HepG2 (cell line): Measurements from ENCODE around the gene FBXW2. TPM values are rescaled to one million over a fixed set of nuclear protein-coding genes. Genes with fewer than 3 reads are reported as not detected.

ENCODE experiments used
- KDM3A ChIP-seq: IDR thresholded peaks from 2 replicates; pipeline ENCODE4 v1.6.1; 2018; ENCODE audit warnings: low read depth, missing compliant biosample characterization
- KDM5B ChIP-seq: sonication (generic); formaldehyde crosslinking; IDR thresholded peaks from 2 replicates; pipeline ENCODE4 v1.4.0; 2020; ENCODE audit warnings: missing genetic modification reagents, mild to moderate bottlenecking, borderline replicate concordance
- NFKB2 ChIP-seq: sonication (generic); formaldehyde crosslinking; IDR thresholded peaks from 2 replicates; pipeline ENCODE4 v1.4.0; 2020; ENCODE audit warnings: missing genetic modification reagents, borderline replicate concordance
- NR2F6 ChIP-seq, 2 experiments: IDR thresholded peaks; 2 replicates each; pipeline ENCODE4 v1.6.1; 2016; ENCODE audit warnings: antibody characterized with exemption in 1 of 2, mild to moderate bottlenecking in 1 of 2
- PTBP1 ChIP-seq: fragments of 200-400 bp; formaldehyde crosslinking; IDR thresholded peaks from 2 replicates; pipeline ENCODE4 v1.6.1; 2018; ENCODE audit warnings: low read length, low read depth; ENCODE audit not compliant: poor library complexity, severe bottlenecking
- REPIN1 ChIP-seq: sonication (generic); formaldehyde crosslinking; IDR thresholded peaks from 2 replicates; pipeline ENCODE4 v1.8.0; 2022; ENCODE audit warnings: missing genetic modification reagents, low read depth, mild to moderate bottlenecking, borderline replicate concordance
- SMC3 ChIP-seq: IDR thresholded peaks from 2 replicates; pipeline ENCODE4 v1.6.1; 2011; ENCODE audit warnings: low read length, improper control_type of control experiment
- SOX13 ChIP-seq, 3 experiments: fragments of 450-650 bp in 1 of 3; sonication (generic) in 1 of 3; formaldehyde crosslinking in 1 of 3; IDR thresholded peaks in 2 of 3; conservative IDR thresholded peaks in 1 of 3; 2 replicates each; pipeline versions ENCODE4 v1.5.0 to v1.6.1; 2016 to 2020; ENCODE audit warnings: antibody characterized with exemption in 1 of 3, mild to moderate bottlenecking in 1 of 3, missing compliant biosample characterization in 1 of 3, missing genetic modification reagents in 1 of 3, moderate library complexity in 1 of 3
- SP4 ChIP-seq: sonication (generic); formaldehyde crosslinking; IDR thresholded peaks from 2 replicates; pipeline ENCODE4 v1.8.1; 2023; ENCODE audit warnings: mild to moderate bottlenecking, missing genetic modification reagents
- TEAD2 ChIP-seq: sonication (generic); formaldehyde crosslinking; IDR thresholded peaks from 2 replicates; pipeline ENCODE4 v1.9.0; 2021; ENCODE audit warnings: missing genetic modification reagents
- ZKSCAN8 ChIP-seq: IDR thresholded peaks from 2 replicates; pipeline ENCODE4 v1.6.1; 2016; ENCODE audit warnings: borderline replicate concordance, missing genetic modification reagents, missing compliant biosample characterization
- ZNF12 ChIP-seq: sonication (generic); formaldehyde crosslinking; IDR thresholded peaks from 2 replicates; pipeline ENCODE4 v1.5.0; 2020; ENCODE audit warnings: missing genetic modification reagents
- ZNF18 ChIP-seq: sonication (generic); formaldehyde crosslinking; IDR thresholded peaks from 2 replicates; pipeline ENCODE4 v1.8.0; 2022; ENCODE audit warnings: mild to moderate bottlenecking, missing genetic modification reagents; ENCODE audit not compliant: insufficient replicate concordance
- ZNF282 ChIP-seq: fragments of 450-650 bp; IDR thresholded peaks from 2 replicates; pipeline ENCODE4 v1.6.1; 2018; ENCODE audit not compliant: partially characterized antibody
- ZNF431 ChIP-seq: sonication (generic); formaldehyde crosslinking; IDR thresholded peaks from 2 replicates; pipeline ENCODE4 v1.9.0; 2022; ENCODE audit warnings: missing genetic modification reagents, low read depth, mild to moderate bottlenecking, borderline replicate concordance
- ZNF496 ChIP-seq: sonication (generic); formaldehyde crosslinking; IDR thresholded peaks from 2 replicates; pipeline ENCODE4 v1.8.1; 2023; ENCODE audit warnings: mild to moderate bottlenecking, moderate library complexity, missing genetic modification reagents; ENCODE audit not compliant: insufficient replicate concordance
- ZNF775 ChIP-seq: sonication (generic); formaldehyde crosslinking; IDR thresholded peaks from 2 replicates; pipeline ENCODE4 v1.4.0; 2020; ENCODE audit warnings: missing genetic modification reagents, mild to moderate bottlenecking, moderate library complexity, borderline replicate concordance
- ZSCAN31 ChIP-seq: sonication (generic); formaldehyde crosslinking; IDR thresholded peaks from 2 replicates; pipeline ENCODE4 v1.5.0; 2020; ENCODE audit warnings: low read depth, mild to moderate bottlenecking, missing genetic modification reagents
- polyA plus RNA-seq, 8 experiments: library from polyadenylated mRNA; depleted of rRNA in 3 of 8; stranded (reverse) in 7 of 8; unstranded in 1 of 8; fragments of >200 nt; fragmentation: Illumina TruSeq in 4 of 8; extraction: Trizol in 4 of 8; gene quantifications; 2 replicates each; pipeline versions ENCODE4 v1.2.1 to v1.2.3, GENCODE V29; 2011 to 2016; ENCODE audit warnings: low read depth in 4 of 8, missing spikeins in 1 of 8, mixed read lengths in 1 of 8; ENCODE audit not compliant: insufficient read depth in 1 of 8
- total RNA-seq, 5 experiments: library from RNA; depleted of rRNA; stranded (reverse); fragments of >200 nt; fragmentation: Illumina TruSeq; extraction: Trizol; gene quantifications; 2 replicates each; pipeline ENCODE4 v1.2.3, GENCODE V29; 2016; ENCODE audit warnings: low read depth in 1 of 5
- TF ChIP-seq, protein P1 (sequence below): sonication (generic); formaldehyde crosslinking; IDR thresholded peaks from 2 replicates; pipeline ENCODE4 v1.4.0; 2020; ENCODE audit warnings: mild to moderate bottlenecking, missing genetic modification reagents
- TF ChIP-seq, protein P2 (sequence below): IDR thresholded peaks from 2 replicates; pipeline ENCODE4 v1.6.1; 2016; ENCODE audit warnings: missing compliant biosample characterization, missing genetic modification reagents, borderline replicate concordance
- TF ChIP-seq, protein P3 (sequence below): sonication (generic); formaldehyde crosslinking; IDR thresholded peaks from 2 replicates; pipeline ENCODE4 v1.5.0; 2020; ENCODE audit warnings: mild to moderate bottlenecking, missing genetic modification reagents

Gene FBXW2
- total and polyA plus RNA-seq, 2 of the 13 experiments (the other 11 are each of a cell fraction or from before 2014, with no cell fraction given), result 35.4 to 43.1 TPM

- TF ChIP-seq ZNF282 (no peak), KDM3A (CRISPR knock-in tag) (no peak), ZNF18 (CRISPR knock-in tag) (no peak), ZNF775 (CRISPR knock-in tag) (no peak), NR2F6 (IDR thresholded peaks at IDR 0.05) (peak; percentile 40; the same call in 1 of the 2 replicates), NR2F6 (CRISPR knock-in tag; IDR thresholded peaks at IDR 0.05) (no peak), SP4 (CRISPR knock-in tag) (no peak), ZSCAN31 (no peak), ZNF431 (CRISPR knock-in tag) (no peak), NFKB2 (CRISPR knock-in tag) (no peak), ZNF12 (CRISPR knock-in tag) (peak; percentile 76), SMC3 (peak; percentile 63; the same call in 1 of the 2 replicates), TEAD2 (CRISPR knock-in tag) (no peak), PTBP1 (no peak), KDM5B (CRISPR knock-in tag) (no peak), REPIN1 (CRISPR knock-in tag) (0 out of 2 replicates have a peak, but pooled peaks have one; percentile 33), ZNF496 (CRISPR knock-in tag) (no peak), ZKSCAN8 (CRISPR knock-in tag) (no peak; the same call in 1 of the 2 replicates), SOX13 (IDR thresholded peaks at IDR 0.05) (no peak; the same call in 1 of the 2 replicates), SOX13 (CRISPR knock-in tag; conservative IDR thresholded peaks at IDR 0.05 in 1 of 2, IDR thresholded peaks at IDR 0.05 in 1 of 2) (peak in 1 of 2 experiments; percentile 55; a peak in 1 of 4 replicates)
- TF ChIP-seq, protein P1, sequence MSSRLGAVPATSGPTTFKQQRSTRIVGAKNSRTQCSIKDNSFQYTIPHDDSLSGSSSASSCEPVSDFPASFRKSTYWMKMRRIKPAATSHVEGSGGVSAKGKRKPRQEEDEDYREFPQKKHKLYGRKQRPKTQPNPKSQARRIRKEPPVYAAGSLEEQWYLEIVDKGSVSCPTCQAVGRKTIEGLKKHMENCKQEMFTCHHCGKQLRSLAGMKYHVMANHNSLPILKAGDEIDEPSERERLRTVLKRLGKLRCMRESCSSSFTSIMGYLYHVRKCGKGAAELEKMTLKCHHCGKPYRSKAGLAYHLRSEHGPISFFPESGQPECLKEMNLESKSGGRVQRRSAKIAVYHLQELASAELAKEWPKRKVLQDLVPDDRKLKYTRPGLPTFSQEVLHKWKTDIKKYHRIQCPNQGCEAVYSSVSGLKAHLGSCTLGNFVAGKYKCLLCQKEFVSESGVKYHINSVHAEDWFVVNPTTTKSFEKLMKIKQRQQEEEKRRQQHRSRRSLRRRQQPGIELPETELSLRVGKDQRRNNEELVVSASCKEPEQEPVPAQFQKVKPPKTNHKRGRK (CRISPR knock-in tag), result no peak
- TF ChIP-seq, protein P2, sequence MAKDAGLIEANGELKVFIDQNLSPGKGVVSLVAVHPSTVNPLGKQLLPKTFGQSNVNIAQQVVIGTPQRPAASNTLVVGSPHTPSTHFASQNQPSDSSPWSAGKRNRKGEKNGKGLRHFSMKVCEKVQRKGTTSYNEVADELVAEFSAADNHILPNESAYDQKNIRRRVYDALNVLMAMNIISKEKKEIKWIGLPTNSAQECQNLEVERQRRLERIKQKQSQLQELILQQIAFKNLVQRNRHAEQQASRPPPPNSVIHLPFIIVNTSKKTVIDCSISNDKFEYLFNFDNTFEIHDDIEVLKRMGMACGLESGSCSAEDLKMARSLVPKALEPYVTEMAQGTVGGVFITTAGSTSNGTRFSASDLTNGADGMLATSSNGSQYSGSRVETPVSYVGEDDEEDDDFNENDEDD (CRISPR knock-in tag), result no peak
- TF ChIP-seq, protein P3, sequence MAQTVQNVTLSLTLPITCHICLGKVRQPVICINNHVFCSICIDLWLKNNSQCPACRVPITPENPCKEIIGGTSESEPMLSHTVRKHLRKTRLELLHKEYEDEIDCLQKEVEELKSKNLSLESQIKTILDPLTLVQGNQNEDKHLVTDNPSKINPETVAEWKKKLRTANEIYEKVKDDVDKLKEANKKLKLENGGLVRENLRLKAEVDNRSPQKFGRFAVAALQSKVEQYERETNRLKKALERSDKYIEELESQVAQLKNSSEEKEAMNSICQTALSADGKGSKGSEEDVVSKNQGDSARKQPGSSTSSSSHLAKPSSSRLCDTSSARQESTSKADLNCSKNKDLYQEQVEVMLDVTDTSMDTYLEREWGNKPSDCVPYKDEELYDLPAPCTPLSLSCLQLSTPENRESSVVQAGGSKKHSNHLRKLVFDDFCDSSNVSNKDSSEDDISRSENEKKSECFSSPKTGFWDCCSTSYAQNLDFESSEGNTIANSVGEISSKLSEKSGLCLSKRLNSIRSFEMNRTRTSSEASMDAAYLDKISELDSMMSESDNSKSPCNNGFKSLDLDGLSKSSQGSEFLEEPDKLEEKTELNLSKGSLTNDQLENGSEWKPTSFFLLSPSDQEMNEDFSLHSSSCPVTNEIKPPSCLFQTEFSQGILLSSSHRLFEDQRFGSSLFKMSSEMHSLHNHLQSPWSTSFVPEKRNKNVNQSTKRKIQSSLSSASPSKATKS (CRISPR knock-in tag), result no peak
These were observed 57.6 kb downstream of the FBXW2 start (continued) for GRCh38 chr9:120735415-120736126.
